Natural killer cell (primary cell): ENCODE measurements around the gene TMEM132D. TPM values are rescaled to one million over a fixed set of nuclear protein-coding genes. Genes with fewer than 3 reads are reported as not detected.

ENCODE experiments used
- ATAC-seq, 3 donors: fragments of 150-1000 bp in 2 of 3; fragments of 200-7000 bp in 1 of 3; cut with Tn5 transposase; 1 replicate in 1 of 3; 2 replicates in 2 of 3; pipeline ENCODE4 v1.10.0; 2021; ENCODE audit warnings: mild to moderate bottlenecking in 2 of 3, moderate library complexity in 2 of 3
- DNase-seq, 2 donors: peaks; one replicate each; pipeline versions ENCODE4 v3.0.0 to v3.0.0-alpha.2; 2013 to 2021; ENCODE audit warnings: mixed read lengths in 1 of 2
- H3K27ac ChIP-seq: one replicate; pipeline ENCODE4 v1.5.1; 2013; ENCODE audit warnings: mild to moderate bottlenecking, low read length
- H3K27me3 ChIP-seq: one replicate; pipeline ENCODE4 v1.6.1; 2013; ENCODE audit warnings: low read length; ENCODE audit not compliant: control insufficient read depth, insufficient read depth
- H3K36me3 ChIP-seq: one replicate; pipeline ENCODE4 v1.6.1; 2013; ENCODE audit warnings: low read length; ENCODE audit not compliant: control insufficient read depth, insufficient read depth
- H3K4me1 ChIP-seq: one replicate; pipeline ENCODE4 v1.6.1; 2013; ENCODE audit warnings: low read length; ENCODE audit not compliant: control insufficient read depth, insufficient read depth
- H3K4me3 ChIP-seq: one replicate; pipeline ENCODE4 v1.5.1; 2013; ENCODE audit warnings: low read length
- H3K9me3 ChIP-seq: one replicate; pipeline ENCODE4 v1.6.1; 2013; ENCODE audit warnings: low read length; ENCODE audit not compliant: control insufficient read depth, insufficient read depth
- H3K27ac Mint-ChIP-seq, 2 donors: one replicate each; pipeline ENCODE4 v1.8.0; 2022; ENCODE audit warnings: mild to moderate bottlenecking in 2 of 2, mixed read lengths in 2 of 2, moderate library complexity in 1 of 2
- H3K27me3 Mint-ChIP-seq, 2 donors: one replicate each; pipeline ENCODE4 v1.8.0; 2022; ENCODE audit warnings: low read depth in 2 of 2, mixed read lengths in 2 of 2
- H3K36me3 Mint-ChIP-seq: one replicate; pipeline ENCODE4 v1.8.0; 2022; ENCODE audit warnings: mixed read lengths
- H3K4me1 Mint-ChIP-seq, 2 donors: one replicate each; pipeline ENCODE4 v1.8.0; 2022; ENCODE audit warnings: mixed read lengths in 2 of 2
- H3K4me3 Mint-ChIP-seq: one replicate; pipeline ENCODE4 v1.8.0; 2022; ENCODE audit warnings: mild to moderate bottlenecking, moderate library complexity, mixed read lengths
- H3K9me3 Mint-ChIP-seq, 2 donors: one replicate each; pipeline ENCODE4 v1.8.0; 2022; ENCODE audit warnings: mixed read lengths in 2 of 2
- CTCF ChIP-seq: fragments of 200-600 bp; IDR thresholded peaks from one replicate; pipeline ENCODE4 v1.8.0; 2022; ENCODE audit warnings: antibody characterized with exemption
- WGBS: methylation state at CpG from one replicate; pipeline ENCODE4 v1.1.7; 2013; ENCODE audit warnings: missing lambda C conversion rate; ENCODE audit not compliant: insufficient coverage; 5-methylcytosine and 5-hydroxymethylcytosine counted together
- intact Hi-C: fragments of 100-400 bp; cut with micrococcal nuclease; formaldehyde crosslinking; loops from one replicate; pipeline ENCODE4 v1.14.2; 2022
- total RNA-seq, 4 donors: library from RNA; stranded (reverse); fragments of 120-200 nt in 1 of 4; gene quantifications; one replicate each; pipeline versions ENCODE4 v1.2.3 to v1.2.4, GENCODE V29; 2013 to 2022

TMEM132D gene
- total RNA-seq, 3 donors from 2014 or later (not counting 1 experiment from before 2014, with no cell fraction given), result not detected

DNA sequence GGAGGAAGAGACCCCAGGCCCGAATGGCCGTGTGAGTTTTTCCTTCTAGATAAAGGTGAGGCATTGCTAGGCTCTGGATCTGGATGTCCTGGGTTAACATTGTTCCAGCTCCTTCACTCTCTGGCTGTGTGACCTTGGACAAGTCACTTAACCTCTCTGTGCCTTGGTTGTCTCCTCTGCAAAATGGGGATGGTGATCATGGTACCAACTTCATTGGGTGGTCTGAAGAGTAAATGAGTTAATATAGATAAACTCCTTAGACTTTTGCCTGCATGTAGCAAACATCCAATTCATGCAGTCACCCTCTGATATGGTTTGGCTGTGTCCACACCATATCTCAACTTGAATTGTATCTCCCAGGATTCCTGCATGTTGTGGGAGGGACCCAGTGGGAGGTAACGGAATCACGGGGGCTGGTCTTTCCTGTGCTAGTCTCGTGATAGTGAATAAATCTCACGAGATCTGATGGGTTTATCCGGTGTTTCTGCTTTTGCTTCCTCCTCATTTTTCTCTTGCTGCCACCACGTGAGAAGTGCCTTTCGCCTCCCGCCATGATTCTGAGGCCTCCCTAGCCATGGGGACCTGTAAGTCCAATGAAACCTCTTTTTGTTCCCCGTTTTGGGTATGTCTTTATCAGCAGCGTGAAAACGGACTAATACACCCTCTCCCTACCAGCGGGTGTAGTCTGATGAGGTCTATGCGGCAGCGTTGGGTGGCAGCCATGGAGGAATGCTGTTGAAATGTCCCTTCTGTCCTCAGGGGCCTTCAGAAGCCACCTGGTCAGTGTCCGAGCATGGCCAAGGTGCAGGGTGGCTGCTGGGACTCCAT, 794.4 kb downstream of the TMEM132D start:
- Mint-ChIP-seq H3K27me3 (peaks cover under 1 to 11% of the 10 kb centered on the region in 2 donors), H3K4me3 (no peak overlapping the region)

DNA sequence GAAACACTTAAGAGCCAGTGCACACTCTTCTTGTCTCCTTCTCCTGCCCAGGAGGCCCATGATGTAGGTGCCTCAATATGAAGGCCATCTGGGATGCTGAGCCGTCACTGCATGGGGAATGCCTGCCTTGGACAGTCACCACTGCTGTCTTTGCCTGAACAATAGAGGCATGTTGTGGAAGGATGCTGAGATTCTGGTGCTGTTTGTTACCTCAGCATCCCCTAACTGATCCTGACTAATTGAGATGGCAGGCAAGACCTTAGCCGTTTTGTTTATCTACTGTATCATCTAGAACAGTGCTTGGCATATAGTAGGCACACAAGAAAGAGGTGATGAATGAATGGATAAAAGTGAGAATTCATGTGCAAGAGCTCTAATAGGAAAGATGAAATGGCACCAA, 797.1 kb downstream of the TMEM132D start:
- intact Hi-C loops, result no loop called here
- Histone ChIP-seq H3K9me3 (no peaks in the 10 kb centered on the region), H3K4me1 (no peaks in the 10 kb centered on the region), H3K27ac (no peak overlapping the region), H3K4me3 (no peak overlapping the region), H3K36me3 (no peaks in the 10 kb centered on the region), H3K27me3 (no peaks in the 10 kb centered on the region)
- 76% methylated on average over 2 of the region's 2 CpGs for WGBS
- no peak for ATAC-seq
- TF ChIP-seq CTCF, result no peak
- H3K4me3 Mint-ChIP-seq, result no peak overlapping the region
- no peaks in the 10 kb centered on the region for H3K4me1 Mint-ChIP-seq
- no peaks in the 10 kb centered on the region for H3K36me3 Mint-ChIP-seq
- no peaks in the 10 kb centered on the region for H3K9me3 Mint-ChIP-seq
- no peak for DNase-seq
- H3K27me3 Mint-ChIP-seq, result no peaks in the 10 kb centered on the region
- H3K27ac Mint-ChIP-seq, result no peak overlapping the region

More for the DNA sequence above, 794.4 kb downstream of the TMEM132D start:
- no peak for TF ChIP-seq CTCF
- no peak overlapping the region for H3K27ac ChIP-seq
- H3K4me1 Mint-ChIP-seq, result no peaks in the 10 kb centered on the region
- no peak overlapping the region for H3K4me3 ChIP-seq
- H3K27ac Mint-ChIP-seq, result no peak overlapping the region
- DNase-seq, result no peak
- intact Hi-C loops, result no loop called here
- H3K4me1 ChIP-seq, result no peaks in the 10 kb centered on the region
- no peaks in the 10 kb centered on the region for H3K9me3 Mint-ChIP-seq
- ATAC-seq, result no peak
- no peaks in the 10 kb centered on the region for H3K36me3 ChIP-seq
- WGBS, result 92% methylated on average over 17 of the region's 17 CpGs
- no peaks in the 10 kb centered on the region for H3K27me3 ChIP-seq
- H3K9me3 ChIP-seq, result no peaks in the 10 kb centered on the region
- H3K36me3 Mint-ChIP-seq, result no peaks in the 10 kb centered on the region

DNA sequence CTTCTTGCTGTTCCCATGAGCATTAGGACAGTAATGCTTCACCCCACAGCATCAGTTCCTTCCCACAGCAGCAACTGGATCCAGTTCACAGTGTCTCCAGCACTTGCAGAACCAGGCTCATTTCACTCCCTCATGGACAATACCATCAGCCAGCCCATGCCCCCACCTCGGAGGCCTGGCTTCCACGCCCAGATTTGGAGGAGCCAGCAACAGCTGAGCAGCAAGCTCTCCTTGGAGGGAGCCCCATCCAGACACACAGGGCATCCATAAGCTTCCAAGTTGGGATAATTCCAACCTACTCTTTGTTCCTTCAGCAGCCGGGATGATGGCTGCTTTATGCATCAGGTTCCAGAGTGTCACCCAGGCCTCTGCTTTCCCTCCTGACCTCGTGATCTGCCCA, 800.6 kb downstream of the TMEM132D start:
- WGBS, result 62% methylated on average over 4 of the region's 4 CpGs
- no peaks in the 10 kb centered on the region for H3K27me3 ChIP-seq
- no peak overlapping the region for H3K27ac ChIP-seq
- no peaks in the 10 kb centered on the region for H3K4me1 Mint-ChIP-seq
- H3K4me1 ChIP-seq, result no peaks in the 10 kb centered on the region
- H3K9me3 Mint-ChIP-seq, result no peaks in the 10 kb centered on the region
- TF ChIP-seq CTCF, result no peak
- no peak overlapping the region for H3K4me3 Mint-ChIP-seq
- H3K9me3 ChIP-seq, result no peaks in the 10 kb centered on the region
- H3K27me3 Mint-ChIP-seq, result no peaks in the 10 kb centered on the region
- no peak overlapping the region for H3K27ac Mint-ChIP-seq
- H3K36me3 Mint-ChIP-seq, result no peaks in the 10 kb centered on the region
- ATAC-seq, result no peak
- H3K36me3 ChIP-seq, result no peaks in the 10 kb centered on the region
- no peak for DNase-seq
- intact Hi-C loops, result no loop called here
- H3K4me3 ChIP-seq, result no peak overlapping the region

DNA sequence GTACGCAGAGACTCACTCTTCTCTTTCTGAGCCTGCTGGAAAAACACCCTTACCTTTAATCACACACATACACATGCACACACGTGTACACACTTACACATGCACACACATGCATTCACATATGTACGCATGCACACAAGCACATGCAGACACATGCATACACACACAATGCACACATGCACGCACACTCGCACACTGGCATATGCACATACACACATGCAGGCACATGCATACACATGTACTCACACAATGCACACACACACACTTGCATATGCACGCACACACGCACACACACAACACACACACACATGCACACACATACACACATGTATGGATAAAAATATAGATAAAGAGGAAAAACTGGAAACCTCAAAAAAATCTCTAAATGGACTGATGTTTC, 801.6 kb downstream of the TMEM132D start:
- no peaks in the 10 kb centered on the region for H3K27me3 ChIP-seq
- H3K36me3 Mint-ChIP-seq, result no peaks in the 10 kb centered on the region
- DNase-seq (no peak), ATAC-seq (peak in 1 of 3 donors; percentile 32)
- no peaks in the 10 kb centered on the region for H3K36me3 ChIP-seq
- no peak overlapping the region for H3K27ac ChIP-seq
- H3K4me1 Mint-ChIP-seq, result no peaks in the 10 kb centered on the region
- H3K4me3 ChIP-seq, result no peak overlapping the region
- H3K27me3 Mint-ChIP-seq, result no peaks in the 10 kb centered on the region
- no peaks in the 10 kb centered on the region for H3K4me1 ChIP-seq
- TF ChIP-seq CTCF, result no peak
- 85% methylated on average over 5 of the region's 7 CpGs for WGBS
- H3K9me3 ChIP-seq, result no peaks in the 10 kb centered on the region
- H3K4me3 Mint-ChIP-seq, result no peak overlapping the region
- no peaks in the 10 kb centered on the region for H3K9me3 Mint-ChIP-seq
- intact Hi-C loops, result no loop called here
- H3K27ac Mint-ChIP-seq, result no peak overlapping the region
